ENCODE measurements around the gene FHAD1.

DNA sequence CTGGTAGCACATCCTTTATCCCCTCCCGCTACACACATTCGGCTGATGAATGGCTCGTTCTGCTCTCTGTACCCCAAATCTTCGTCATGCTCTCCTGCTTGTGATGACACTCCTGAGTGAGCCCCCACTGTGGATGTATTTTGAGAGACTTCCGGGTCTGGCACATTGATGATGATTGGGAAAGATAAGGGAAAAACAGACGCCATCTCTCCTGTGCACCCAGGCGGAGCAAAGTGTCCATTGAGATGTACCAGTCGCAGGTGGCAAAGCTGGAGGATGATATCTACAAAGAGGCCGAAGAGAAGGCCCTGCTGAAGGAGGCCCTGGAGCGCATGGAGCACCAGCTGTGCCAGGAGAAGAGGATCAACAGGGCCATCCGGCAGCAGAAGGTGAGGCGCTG, 134.8 kb downstream of the FHAD1 start:
- TF ChIP-seq, protein P1, sequence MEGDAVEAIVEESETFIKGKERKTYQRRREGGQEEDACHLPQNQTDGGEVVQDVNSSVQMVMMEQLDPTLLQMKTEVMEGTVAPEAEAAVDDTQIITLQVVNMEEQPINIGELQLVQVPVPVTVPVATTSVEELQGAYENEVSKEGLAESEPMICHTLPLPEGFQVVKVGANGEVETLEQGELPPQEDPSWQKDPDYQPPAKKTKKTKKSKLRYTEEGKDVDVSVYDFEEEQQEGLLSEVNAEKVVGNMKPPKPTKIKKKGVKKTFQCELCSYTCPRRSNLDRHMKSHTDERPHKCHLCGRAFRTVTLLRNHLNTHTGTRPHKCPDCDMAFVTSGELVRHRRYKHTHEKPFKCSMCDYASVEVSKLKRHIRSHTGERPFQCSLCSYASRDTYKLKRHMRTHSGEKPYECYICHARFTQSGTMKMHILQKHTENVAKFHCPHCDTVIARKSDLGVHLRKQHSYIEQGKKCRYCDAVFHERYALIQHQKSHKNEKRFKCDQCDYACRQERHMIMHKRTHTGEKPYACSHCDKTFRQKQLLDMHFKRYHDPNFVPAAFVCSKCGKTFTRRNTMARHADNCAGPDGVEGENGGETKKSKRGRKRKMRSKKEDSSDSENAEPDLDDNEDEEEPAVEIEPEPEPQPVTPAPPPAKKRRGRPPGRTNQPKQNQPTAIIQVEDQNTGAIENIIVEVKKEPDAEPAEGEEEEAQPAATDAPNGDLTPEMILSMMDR (conservative IDR thresholded peaks at IDR 0.05; ENCODE audit: low read depth, low read length), result no peak
- TF ChIP-seq EZH2 (IDR thresholded peaks at IDR 0.05; ENCODE audit: borderline replicate concordance, low read depth, low read length, poor library complexity, severe bottlenecking), result no peak
